Right lobe of liver (tissue), 6 donors: ENCODE data around the gene C5orf15. TPM values are rescaled to one million over a fixed set of nuclear protein-coding genes. Genes with fewer than 3 reads are reported as not detected.

Experiments
- ATAC-seq, 4 donors: fragments of 200-7000 bp; cut with Tn5 transposase; one replicate each; pipeline ENCODE4 v1.9.1; 2020; ENCODE audit warnings: mild to moderate bottlenecking in 4 of 4, moderate library complexity in 4 of 4
- DNase-seq, 3 donors: peaks; one replicate each; pipeline ENCODE4 v3.0.0-alpha.2; 2020
- H3K27ac ChIP-seq, 3 donors: fragments of 200-600 bp; one replicate each; pipeline ENCODE4 v1.8.0; 2022
- H3K27me3 ChIP-seq, 2 donors: fragments of 200-600 bp; one replicate each; pipeline ENCODE4 v1.8.0; 2022
- H3K36me3 ChIP-seq, 4 donors: fragments of 200-600 bp; sonication (generic) in 1 of 4; one replicate each; pipeline versions ENCODE4 v1.5.1 to v1.8.0; 2017 to 2022; ENCODE audit warnings: control low read depth in 1 of 4
- H3K4me1 ChIP-seq, 4 donors: fragments of 200-600 bp; sonication (generic) in 1 of 4; one replicate each; pipeline versions ENCODE4 v1.5.1 to v1.8.0; 2017 to 2022; ENCODE audit warnings: control low read depth in 1 of 4
- H3K4me3 ChIP-seq, 3 donors: fragments of 200-600 bp; one replicate each; pipeline ENCODE4 v1.8.0; 2022
- H3K9me3 ChIP-seq, 4 donors: fragments of 200-600 bp; sonication (generic) in 1 of 4; one replicate each; pipeline versions ENCODE4 v1.5.1 to v1.8.0; 2017 to 2022; ENCODE audit warnings: control low read depth in 1 of 4
- POLR2A ChIP-seq: fragments of 450-650 bp; IDR thresholded peaks from one replicate; pipeline ENCODE4 v1.6.1; 2017; ENCODE audit warnings: antibody characterized with exemption, mild to moderate bottlenecking
- WGBS: methylation state at CpG from one replicate; pipeline ENCODE4 v1.1.6; 2018; ENCODE audit warnings: low coverage, low lambda C conversion rate; ENCODE audit not compliant: insufficient coverage; ENCODE audit errors: missing lambda C conversion rate; 5-methylcytosine and 5-hydroxymethylcytosine counted together
- intact Hi-C, 2 donors: fragments of 100-400 bp; cut with DNase I; formaldehyde crosslinking; loops; one replicate each; pipeline versions ENCODE4 v1.11.2 to v1.14.1; 2022
- total RNA-seq, 6 experiments: library from RNA; depleted of rRNA in 2 of 6; stranded (reverse); fragments of >200 nt in 2 of 6; fragmentation: NEBNext Ultra II Directional in 3 of 6; extraction: Animal tissue kit (Norgen Biotek cat#: 25700) in 3 of 6; gene quantifications; one replicate each; pipeline versions ENCODE4 v1.1.0 to v1.2.4, GENCODE V29; 2016 to 2023
- TF ChIP-seq, protein P1 (sequence below), 4 donors: fragments of 200-600 bp in 3 of 4; fragments of 450-650 bp in 1 of 4; IDR thresholded peaks; one replicate each; pipeline versions ENCODE4 v1.5.1 to v1.8.0; 2016 to 2022; ENCODE audit warnings: antibody characterized with exemption in 4 of 4, mild to moderate bottlenecking in 2 of 4
- donor health status: DM: no; HTN: yes; CAD: no.
- donor health status: DM: no; HTN: no; CAD: no.
- donor health status: DM: no; HTN: no; CAD: no.
- donor health status: DM: no; HTN: yes; CAD: no.
- donor health status: DM: no; HTN: yes; CAD: no.

The C5orf15 gene
- total RNA-seq, 6 experiments from 2014 or later = 15.0 to 37.5 (median 24.4) TPM

DNA sequence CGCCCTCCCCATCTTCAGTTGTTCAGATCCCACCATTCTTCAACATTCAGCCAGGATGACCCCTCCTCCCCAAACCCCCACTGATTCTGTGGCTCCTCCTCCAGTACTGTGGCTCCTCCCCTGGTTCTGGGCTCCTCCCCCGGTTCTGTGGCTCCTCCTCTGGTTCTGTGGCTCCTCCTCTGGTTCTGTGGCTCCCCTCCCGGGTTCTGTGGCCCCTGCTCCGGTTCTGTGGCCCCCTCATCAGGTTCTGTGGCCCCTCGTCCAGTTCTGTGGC, 32.8 kb downstream of the C5orf15 start:
- no peak for DNase-seq
- no peaks in the 10 kb centered on the region for H3K27me3 ChIP-seq
- H3K4me1 ChIP-seq = no peaks in the 10 kb centered on the region
- ATAC-seq = no peak
- H3K27ac ChIP-seq = no peak overlapping the region
- TF ChIP-seq, protein P1, sequence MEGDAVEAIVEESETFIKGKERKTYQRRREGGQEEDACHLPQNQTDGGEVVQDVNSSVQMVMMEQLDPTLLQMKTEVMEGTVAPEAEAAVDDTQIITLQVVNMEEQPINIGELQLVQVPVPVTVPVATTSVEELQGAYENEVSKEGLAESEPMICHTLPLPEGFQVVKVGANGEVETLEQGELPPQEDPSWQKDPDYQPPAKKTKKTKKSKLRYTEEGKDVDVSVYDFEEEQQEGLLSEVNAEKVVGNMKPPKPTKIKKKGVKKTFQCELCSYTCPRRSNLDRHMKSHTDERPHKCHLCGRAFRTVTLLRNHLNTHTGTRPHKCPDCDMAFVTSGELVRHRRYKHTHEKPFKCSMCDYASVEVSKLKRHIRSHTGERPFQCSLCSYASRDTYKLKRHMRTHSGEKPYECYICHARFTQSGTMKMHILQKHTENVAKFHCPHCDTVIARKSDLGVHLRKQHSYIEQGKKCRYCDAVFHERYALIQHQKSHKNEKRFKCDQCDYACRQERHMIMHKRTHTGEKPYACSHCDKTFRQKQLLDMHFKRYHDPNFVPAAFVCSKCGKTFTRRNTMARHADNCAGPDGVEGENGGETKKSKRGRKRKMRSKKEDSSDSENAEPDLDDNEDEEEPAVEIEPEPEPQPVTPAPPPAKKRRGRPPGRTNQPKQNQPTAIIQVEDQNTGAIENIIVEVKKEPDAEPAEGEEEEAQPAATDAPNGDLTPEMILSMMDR (IDR thresholded peaks at IDR 0.05) = no peak
- TF ChIP-seq POLR2A = no peak
- intact Hi-C loops = no loop called here
- 62% methylated on average over 4 of the region's 5 CpGs for WGBS
- no peaks in the 10 kb centered on the region for H3K9me3 ChIP-seq
- no peak overlapping the region for H3K4me3 ChIP-seq
- H3K36me3 ChIP-seq = no peaks in the 10 kb centered on the region

GRCh38 chr5:133934822-133935666, 33.4 kb downstream of the C5orf15 start:
- TF ChIP-seq, protein P1 (IDR thresholded peaks at IDR 0.05) = no peak
- no peak for TF ChIP-seq POLR2A
- intact Hi-C loops = no loop called here
- DNase-seq = no peak

GRCh38 chr5:133934311-133934710, 34.1 kb downstream of the C5orf15 start:
- no peaks in the 10 kb centered on the region for H3K27me3 ChIP-seq
- 86% methylated on average over 1 of the region's 5 CpGs for WGBS
- TF ChIP-seq, protein P1 (IDR thresholded peaks at IDR 0.05) = no peak
- TF ChIP-seq POLR2A = no peak
- H3K4me1 ChIP-seq = no peaks in the 10 kb centered on the region
- no peak overlapping the region for H3K27ac ChIP-seq
- ATAC-seq (no peak), DNase-seq (no peak)
- intact Hi-C loops = no loop called here
- H3K36me3 ChIP-seq = no peaks in the 10 kb centered on the region
- H3K4me3 ChIP-seq = no peak overlapping the region
- no peaks in the 10 kb centered on the region for H3K9me3 ChIP-seq

More at GRCh38 chr5:133934822-133935666, 33.4 kb downstream of the C5orf15 start:
- 77% methylated on average over 4 of the region's 5 CpGs for WGBS
- H3K27ac ChIP-seq = no peak overlapping the region
- no peaks in the 10 kb centered on the region for H3K4me1 ChIP-seq
- no peaks in the 10 kb centered on the region for H3K9me3 ChIP-seq
- H3K4me3 ChIP-seq = no peak overlapping the region
- H3K27me3 ChIP-seq = no peaks in the 10 kb centered on the region
- no peak for ATAC-seq
- no peaks in the 10 kb centered on the region for H3K36me3 ChIP-seq

GRCh38 chr5:133933670-133934295, 34.6 kb downstream of the C5orf15 start:
- WGBS = 82% methylated on average over 4 of the region's 12 CpGs
- no peaks in the 10 kb centered on the region for H3K9me3 ChIP-seq
- H3K4me1 ChIP-seq = no peaks in the 10 kb centered on the region
- no peak for TF ChIP-seq POLR2A
- TF ChIP-seq, protein P1 (IDR thresholded peaks at IDR 0.05) = no peak
- DNase-seq (no peak), ATAC-seq (no peak)
- H3K27me3 ChIP-seq = no peaks in the 10 kb centered on the region
- intact Hi-C loops = no loop called here
- no peaks in the 10 kb centered on the region for H3K36me3 ChIP-seq
- no peak overlapping the region for H3K4me3 ChIP-seq
- H3K27ac ChIP-seq = no peak overlapping the region
